ENCODE measurements around the gene ERLEC1.

- TF ChIP-seq CTCF (IDR thresholded peaks at IDR 0.05 in 4 of 5, conservative IDR thresholded peaks at IDR 0.05 in 1 of 5) = no peak
- TF ChIP-seq POLR2A (IDR thresholded peaks at IDR 0.05) = no peak
Measured at GRCh38 chr2:53820711-53821110, 33.9 kb downstream of the ERLEC1 start.
